Fibroblast of mammary gland (primary cell): ENCODE results near the gene FCHSD2.

Experiments
- DNase-seq: peaks from one replicate; pipeline ENCODE4 v3.0.0-alpha.2; 2010; ENCODE audit warnings: low read depth
- H3K4me3 ChIP-seq: 2 replicates; pipeline ENCODE4 v1.5.1; 2011; ENCODE audit warnings: low read depth, mild to moderate bottlenecking, low read length, moderate library complexity; ENCODE audit not compliant: control insufficient read depth
- CTCF ChIP-seq: conservative IDR thresholded peaks from 2 replicates; pipeline ENCODE4 v1.5.1; 2011; ENCODE audit warnings: low read depth, low read length, inconsistent platforms; ENCODE audit not compliant: control insufficient read depth, insufficient read depth

The FCHSD2 gene

GRCh38 chr11:72834905-72835304 lies 307.2 kb downstream of the FCHSD2 start:
- TF ChIP-seq CTCF: no peak
- H3K4me3 ChIP-seq: no peak overlapping the region
- no peak for DNase-seq

- DNase-seq: no peak
- no peak for TF ChIP-seq CTCF
Observed at GRCh38 chr11:72833811-72834493, 308.2 kb downstream of the FCHSD2 start.

GRCh38 chr11:72833083-72833733 lies 308.9 kb downstream of the FCHSD2 start:
- no peak for DNase-seq
- no peak for TF ChIP-seq CTCF
- H3K4me3 ChIP-seq: no peak overlapping the region

More at GRCh38 chr11:72833811-72834493, 308.2 kb downstream of the FCHSD2 start:
- H3K4me3 ChIP-seq: no peak overlapping the region

- H3K4me3 ChIP-seq: no peak overlapping the region
- DNase-seq: no peak
- TF ChIP-seq CTCF: no peak
Observed at GRCh38 chr11:72832301-72833082, 309.6 kb downstream of the FCHSD2 start.

GRCh38 chr11:72831521-72832300 lies 310.4 kb downstream of the FCHSD2 start:
- H3K4me3 ChIP-seq: no peak overlapping the region
- TF ChIP-seq CTCF: peak; percentile 99
- peak; percentile 78 for DNase-seq

GRCh38 chr11:72829884-72830533 lies 312.1 kb downstream of the FCHSD2 start:
- no peak for DNase-seq
- H3K4me3 ChIP-seq: no peak overlapping the region
- TF ChIP-seq CTCF: no peak
